Transverse colon (tissue), 4 donors: ENCODE results near the gene POLR2L. TPM values are rescaled to one million over a fixed set of nuclear protein-coding genes. Genes with fewer than 3 reads are reported as not detected.

Experiments
- DNase-seq: peaks from one replicate; pipeline ENCODE4 v3.0.0-alpha.2; 2019
- H3K27ac ChIP-seq, 4 donors: fragments of 200-600 bp; sonication (generic); 2 replicates each; pipeline ENCODE4 v1.5.1; 2016 to 2018; ENCODE audit warnings: inconsistent platforms in 4 of 4
- H3K27me3 ChIP-seq: fragments of 200-600 bp; sonication (generic); 2 replicates; pipeline ENCODE4 v1.5.1; 2017; ENCODE audit warnings: inconsistent platforms
- H3K36me3 ChIP-seq, 4 donors: fragments of 200-600 bp; sonication (generic); 2 replicates each; pipeline ENCODE4 v1.5.1; 2017 to 2019; ENCODE audit warnings: inconsistent platforms in 4 of 4
- H3K4me1 ChIP-seq, 4 donors: fragments of 200-600 bp; sonication (generic); 2 replicates each; pipeline ENCODE4 v1.5.1; 2017 to 2020; ENCODE audit warnings: inconsistent platforms in 4 of 4
- H3K4me3 ChIP-seq, 4 donors: fragments of 200-600 bp; sonication (generic); 1 replicate in 1 of 4; 2 replicates in 3 of 4; pipeline versions ENCODE4 v1.5.1 to v1.6.1; 2017 to 2019; ENCODE audit warnings: inconsistent platforms in 4 of 4
- H3K9me3 ChIP-seq, 2 donors: fragments of 200-600 bp; sonication (generic); 2 replicates each; pipeline ENCODE4 v1.5.1; 2017 to 2019; ENCODE audit warnings: inconsistent platforms in 2 of 2
- EP300 ChIP-seq: sonication (generic); formaldehyde crosslinking; IDR thresholded peaks from one replicate; pipeline ENCODE4 v1.6.1; 2017; ENCODE audit warnings: antibody characterized with exemption, low read depth
- POLR2A ChIP-seq: fragments of 450-650 bp; IDR thresholded peaks from one replicate; pipeline ENCODE4 v1.6.1; 2016; ENCODE audit warnings: antibody characterized with exemption, mild to moderate bottlenecking, moderate library complexity
- POLR2AphosphoS5 ChIP-seq, 3 donors: sonication (generic); formaldehyde crosslinking; IDR thresholded peaks; one replicate each; pipeline ENCODE4 v1.6.1; 2016; ENCODE audit warnings: antibody characterized with exemption in 3 of 3
- WGBS, 2 donors: methylation state at CpG; one replicate each; pipeline ENCODE4 v1.1.5; 2018; ENCODE audit warnings: low coverage in 1 of 2; 5-methylcytosine and 5-hydroxymethylcytosine counted together
- in situ Hi-C, 4 donors: fragments of 200-750 bp; cut with MboI; loops; one replicate each; pipeline versions ENCODE4 v1.15.0 to v1.15.1; 2017; ENCODE audit warnings: low sequenced_read_pairs in 3 of 4, low pct_ligation_motif_present in 1 of 4, low pct_unique_long_range_greater_than_20kb in 1 of 4
- intact Hi-C: fragments of 100-400 bp; cut with DNase I; formaldehyde crosslinking; loops from one replicate; pipeline ENCODE4 v1.15.1; 2023; ENCODE audit warnings: low total_unique reads
- total RNA-seq, 4 donors: library from RNA; depleted of rRNA; stranded (reverse); fragments of >200 nt; gene quantifications; one replicate each; pipeline ENCODE4 v1.1.0, GENCODE V29; 2016
- TF ChIP-seq, protein P1 (sequence below), 5 experiments: fragments of 200-600 bp in 3 of 5; fragments of 450-650 bp in 2 of 5; sonication (generic) in 3 of 5; IDR thresholded peaks; 1 replicate in 2 of 5; 2 replicates in 3 of 5; pipeline ENCODE4 v1.5.1; 2016 to 2017; ENCODE audit warnings: antibody characterized with exemption in 5 of 5, inconsistent platforms in 3 of 5, mild to moderate bottlenecking in 2 of 5, moderate library complexity in 1 of 5

POLR2L gene
- total RNA-seq, 4 donors from 2014 or later = 9.7 to 66.6 (median 32.7) TPM

DNA sequence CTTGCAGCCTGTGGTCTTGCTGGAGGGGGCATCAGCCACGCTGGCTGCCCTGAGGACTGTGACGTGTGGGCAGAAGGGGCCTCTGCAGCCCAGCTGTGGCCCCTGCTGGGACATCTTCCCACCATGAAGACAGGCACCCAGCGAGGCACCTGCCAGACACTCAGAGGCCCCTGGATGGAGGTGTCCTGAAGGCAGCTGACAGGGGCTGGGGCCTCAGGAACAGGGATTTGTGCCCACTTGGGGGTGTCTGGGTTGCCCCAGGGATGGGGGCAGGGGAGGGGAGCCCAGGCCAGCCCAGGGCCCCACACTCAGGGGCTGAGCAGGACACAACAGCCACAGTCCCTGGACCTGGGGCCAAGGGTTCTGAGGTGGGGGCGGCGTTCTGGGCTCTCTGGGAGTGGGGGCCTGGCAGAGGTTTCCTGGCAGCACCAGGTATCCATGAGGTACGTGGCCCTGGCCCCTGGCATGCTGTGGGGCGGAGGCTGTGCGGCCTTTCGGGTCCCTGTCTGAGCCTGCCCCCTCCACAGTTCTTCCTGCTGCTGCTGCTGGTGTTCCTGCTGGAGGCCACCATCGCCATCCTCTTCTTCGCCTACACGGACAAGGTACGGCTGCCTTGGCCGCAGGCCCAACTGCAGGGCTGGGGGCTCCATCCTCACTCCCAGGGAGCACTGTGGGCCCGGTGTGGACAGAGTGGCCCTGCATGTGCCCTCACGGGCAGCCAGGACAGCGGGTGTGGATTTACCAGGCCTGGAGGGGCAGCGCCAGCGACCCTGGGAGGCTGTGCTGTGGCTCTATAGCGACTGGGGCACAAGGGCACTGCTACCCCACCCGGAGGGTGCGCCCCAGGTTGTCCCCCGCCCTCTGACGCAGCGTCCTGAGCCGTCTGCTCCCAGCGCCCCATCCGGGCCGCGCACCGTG, 21.8 kb upstream of the POLR2L start:
- intact Hi-C loops (no loop called here), in situ Hi-C loops (loop anchor here in 2 of 4 donors (25.0 kb wide), 1 partner anchor 173 kb away; the partner anchor contains the start of gene MUC6 (in 2 of the 2))
- Histone ChIP-seq H3K36me3 (no peaks in the 10 kb centered on the region), H3K27ac (no peak overlapping the region), H3K4me3 (no peak overlapping the region), H3K9me3 (no peaks in the 10 kb centered on the region), H3K4me1 (peaks cover 11 to 22% (median 14%) of the 10 kb centered on the region in 4 donors), H3K27me3 (peaks cover 37% of the 10 kb centered on the region)
- 69% methylated on average over 28 of the region's 31 CpGs; no CpG with 5 or more reads in 1 of the 2 donors for WGBS, 2 donors
- TF ChIP-seq, protein P1, sequence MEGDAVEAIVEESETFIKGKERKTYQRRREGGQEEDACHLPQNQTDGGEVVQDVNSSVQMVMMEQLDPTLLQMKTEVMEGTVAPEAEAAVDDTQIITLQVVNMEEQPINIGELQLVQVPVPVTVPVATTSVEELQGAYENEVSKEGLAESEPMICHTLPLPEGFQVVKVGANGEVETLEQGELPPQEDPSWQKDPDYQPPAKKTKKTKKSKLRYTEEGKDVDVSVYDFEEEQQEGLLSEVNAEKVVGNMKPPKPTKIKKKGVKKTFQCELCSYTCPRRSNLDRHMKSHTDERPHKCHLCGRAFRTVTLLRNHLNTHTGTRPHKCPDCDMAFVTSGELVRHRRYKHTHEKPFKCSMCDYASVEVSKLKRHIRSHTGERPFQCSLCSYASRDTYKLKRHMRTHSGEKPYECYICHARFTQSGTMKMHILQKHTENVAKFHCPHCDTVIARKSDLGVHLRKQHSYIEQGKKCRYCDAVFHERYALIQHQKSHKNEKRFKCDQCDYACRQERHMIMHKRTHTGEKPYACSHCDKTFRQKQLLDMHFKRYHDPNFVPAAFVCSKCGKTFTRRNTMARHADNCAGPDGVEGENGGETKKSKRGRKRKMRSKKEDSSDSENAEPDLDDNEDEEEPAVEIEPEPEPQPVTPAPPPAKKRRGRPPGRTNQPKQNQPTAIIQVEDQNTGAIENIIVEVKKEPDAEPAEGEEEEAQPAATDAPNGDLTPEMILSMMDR (IDR thresholded peaks at IDR 0.05) = no peak
- no peak for TF ChIP-seq POLR2AphosphoS5 (IDR thresholded peaks at IDR 0.05)
- no peak for TF ChIP-seq EP300
- TF ChIP-seq POLR2A = no peak
- DNase-seq = no peak

DNA sequence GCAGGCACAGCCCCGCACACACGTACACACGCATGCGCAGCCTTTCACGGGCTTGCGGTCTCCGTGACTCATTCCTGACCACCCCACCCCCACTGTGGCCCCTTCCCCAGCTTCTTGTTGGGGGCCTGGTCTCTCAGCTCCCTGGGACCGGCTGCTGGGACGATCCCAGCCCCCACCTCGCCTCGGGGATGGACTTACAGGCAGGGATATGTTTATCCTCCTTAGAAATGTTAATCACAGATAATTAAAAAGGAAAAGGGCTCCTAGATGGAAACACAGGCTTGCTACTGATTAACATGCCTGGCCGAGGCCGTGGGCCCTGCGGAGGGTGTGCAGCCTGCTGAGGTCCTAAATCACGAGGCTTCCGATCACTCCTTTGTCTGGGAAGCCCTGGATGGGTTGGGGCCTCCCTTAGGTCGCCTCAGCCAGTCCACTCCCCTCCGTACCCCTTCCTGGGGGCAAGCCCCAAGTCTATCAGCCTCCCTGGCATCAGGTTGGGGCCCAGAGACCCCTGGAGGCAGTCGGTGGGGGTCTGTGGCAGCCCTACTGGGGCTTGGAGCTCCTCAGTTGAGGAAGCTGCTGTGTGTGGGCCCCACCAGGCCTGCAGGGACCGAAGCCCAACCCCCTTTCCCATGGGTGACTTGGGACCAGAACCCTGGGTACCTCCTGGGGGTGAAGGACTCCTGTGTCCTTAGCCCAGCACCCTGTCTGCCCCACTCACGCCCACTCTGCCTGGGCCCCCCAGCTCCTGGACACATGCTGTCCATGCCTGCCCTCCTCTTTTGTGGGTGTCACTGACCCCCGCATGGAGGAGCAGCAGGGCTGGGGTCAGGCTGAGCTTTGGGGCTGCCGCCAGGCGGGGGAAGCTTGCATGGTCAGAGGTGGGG, 20.9 kb upstream of the POLR2L start:
- TF ChIP-seq, protein P1 (IDR thresholded peaks at IDR 0.05) = no peak
- TF ChIP-seq POLR2AphosphoS5 (IDR thresholded peaks at IDR 0.05) = no peak
- DNase-seq = no peak
- Histone ChIP-seq H3K4me3 (no peak overlapping the region), H3K4me1 (peaks cover 11 to 22% (median 14%) of the 10 kb centered on the region in 4 donors), H3K9me3 (no peaks in the 10 kb centered on the region), H3K27ac (no peak overlapping the region), H3K27me3 (peaks cover 37% of the 10 kb centered on the region), H3K36me3 (no peaks in the 10 kb centered on the region)
- 53% methylated on average over 19 of the region's 24 CpGs; no CpG with 5 or more reads in 1 of the 2 donors for WGBS, 2 donors
- in situ Hi-C loops (loop anchor here in 2 of 4 donors (25.0 kb wide), 1 partner anchor 174 kb away; the partner anchor contains the start of gene MUC6 (in 2 of the 2)), intact Hi-C loops (no loop called here)

DNA sequence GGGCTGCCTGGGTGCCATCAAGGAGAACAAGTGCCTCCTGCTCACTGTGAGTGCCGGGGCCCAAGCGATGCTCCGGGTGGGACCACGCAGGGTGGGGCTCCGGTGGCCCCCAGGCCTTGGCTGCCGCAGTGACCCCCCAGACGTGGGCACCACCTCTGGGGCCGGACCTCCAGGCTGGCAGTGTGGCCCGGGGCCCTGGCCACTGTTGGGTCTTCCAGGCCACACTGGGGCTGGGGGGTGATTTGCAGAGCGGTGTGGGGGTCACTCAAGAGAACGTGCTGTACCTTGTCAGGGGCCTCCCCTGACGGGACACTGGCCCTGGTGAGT, 20.3 kb upstream of the POLR2L start:
- H3K27me3 ChIP-seq = peaks cover 37% of the 10 kb centered on the region
- H3K4me1 ChIP-seq = peaks cover 11 to 22% (median 14%) of the 10 kb centered on the region in 4 donors
- no peak for TF ChIP-seq EP300
- no peak for TF ChIP-seq POLR2AphosphoS5 (IDR thresholded peaks at IDR 0.05)
- no peak for TF ChIP-seq POLR2A
- TF ChIP-seq, protein P1 (IDR thresholded peaks at IDR 0.05) = no peak
- in situ Hi-C loops = loop anchor here in 2 of 4 donors (25.0 kb wide), 1 partner anchor 175 kb away; the partner anchor contains the start of gene MUC6 (in 2 of the 2)
- DNase-seq = no peak
- no peak overlapping the region for H3K4me3 ChIP-seq
- 58% methylated on average over 12 of the region's 12 CpGs; no CpG with 5 or more reads in 1 of the 2 donors for WGBS, 2 donors
- intact Hi-C loops = no loop called here
- no peak overlapping the region for H3K27ac ChIP-seq
- no peaks in the 10 kb centered on the region for H3K36me3 ChIP-seq
- no peaks in the 10 kb centered on the region for H3K9me3 ChIP-seq
